ENCODE data around the gene TRIM40.
"Not testable (repeated sequence)": the region's sequence is repeated elsewhere in the genome, so short reads cannot be mapped to it uniquely, and the experiment has no call there.

TRIM40 gene

GRCh38 chr6:30165238-30165637 is 29.3 kb downstream of the TRIM40 start:
- DNase-seq = not testable (repeated sequence)

- DNase-seq = no peak
Measured at GRCh38 chr6:30167101-30167500, 31.2 kb downstream of the TRIM40 start.

- no peak for DNase-seq
Measured at GRCh38 chr6:30168741-30169140, 32.8 kb downstream of the TRIM40 start.

GRCh38 chr6:30169658-30170614 is 34.0 kb downstream of the TRIM40 start:
- DNase-seq = peak; percentile 56

- DNase-seq = peak; percentile 17
Measured at GRCh38 chr6:30171677-30172471, 35.9 kb downstream of the TRIM40 start.

GRCh38 chr6:30172681-30173080 is 36.7 kb downstream of the TRIM40 start:
- no peak for DNase-seq

- DNase-seq = no peak
Measured at GRCh38 chr6:30175765-30176164, 39.8 kb downstream of the TRIM40 start.

GRCh38 chr6:30178837-30179236 is 42.9 kb downstream of the TRIM40 start:
- DNase-seq = no peak

- DNase-seq = no peak
Measured at GRCh38 chr6:30180145-30180544, 44.2 kb downstream of the TRIM40 start.

GRCh38 chr6:30184417-30185031 is 48.6 kb downstream of the TRIM40 start:
- no peak for DNase-seq

GRCh38 chr6:30185846-30186484 is 50.0 kb downstream of the TRIM40 start:
- DNase-seq = no peak

- no peak for DNase-seq
Measured at GRCh38 chr6:30188541-30188940, 52.6 kb downstream of the TRIM40 start.

GRCh38 chr6:30192076-30192475 is 56.1 kb downstream of the TRIM40 start:
- no peak for DNase-seq

- no peak for DNase-seq
Measured at GRCh38 chr6:30194797-30195690, 59.1 kb downstream of the TRIM40 start.

- DNase-seq = no peak
Measured at GRCh38 chr6:30195951-30196350, 60.0 kb downstream of the TRIM40 start.

- no peak for DNase-seq
Measured at GRCh38 chr6:30196376-30196775, 60.4 kb downstream of the TRIM40 start.

All from NCI-H1105 treated with DMSO at 0.1 percent for 48 hours (cell line).